CD4-positive, alpha-beta T cell treated with Interleukin-17A for 4 hours (primary cell): ENCODE data around the gene DAND5.
A peak's percentile ranks its signal among the peaks of the same experiment; 100 is the strongest.

Experiments used
- DNase-seq: peaks from one replicate; pipeline ENCODE4 v3.0.0-alpha.2; 2020; ENCODE audit warnings: mixed read lengths

Gene DAND5

GRCh38 chr19:13010992-13011652, 41.7 kb downstream of the DAND5 start:
- no peak for DNase-seq

DNA sequence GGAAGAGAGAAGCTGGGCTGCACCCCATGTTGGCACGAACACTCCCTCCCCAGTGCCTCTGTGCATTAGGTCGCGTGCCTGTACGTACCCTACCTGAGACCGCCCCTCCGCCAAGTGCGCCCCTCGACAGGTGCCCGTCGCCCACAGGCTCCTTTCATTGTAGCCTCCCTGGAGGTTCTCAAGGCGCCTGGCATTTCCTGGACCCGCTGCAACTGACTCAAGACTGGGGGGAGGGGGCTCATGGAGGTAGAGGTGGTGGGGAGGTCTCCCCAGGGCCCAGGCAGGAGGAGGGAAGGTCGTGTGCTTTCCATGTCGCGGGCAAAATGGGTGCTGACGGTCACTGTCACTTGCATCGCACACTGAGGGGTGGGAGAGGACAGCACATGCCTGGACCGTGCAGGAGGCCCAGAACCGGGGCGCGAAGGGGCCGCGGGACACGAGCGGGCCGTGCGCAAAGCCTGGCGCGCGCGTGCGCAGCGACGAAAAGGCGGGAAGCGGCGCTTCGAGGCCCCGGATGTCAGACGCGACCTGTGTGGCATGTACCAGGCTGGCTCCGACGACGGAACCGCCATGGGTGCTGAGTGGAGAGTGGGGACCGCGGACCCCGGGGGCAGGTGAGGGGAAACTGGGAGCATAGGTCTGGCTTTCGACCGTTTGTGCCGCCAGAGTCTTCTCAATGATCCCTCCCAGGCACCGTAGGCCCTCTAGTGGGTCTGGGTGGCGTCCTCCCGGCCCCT, 42.4 kb downstream of the DAND5 start:
- no peak for DNase-seq

- DNase-seq, result no peak
Observed at GRCh38 chr19:13012390-13012689, 43.0 kb downstream of the DAND5 start.

DNA sequence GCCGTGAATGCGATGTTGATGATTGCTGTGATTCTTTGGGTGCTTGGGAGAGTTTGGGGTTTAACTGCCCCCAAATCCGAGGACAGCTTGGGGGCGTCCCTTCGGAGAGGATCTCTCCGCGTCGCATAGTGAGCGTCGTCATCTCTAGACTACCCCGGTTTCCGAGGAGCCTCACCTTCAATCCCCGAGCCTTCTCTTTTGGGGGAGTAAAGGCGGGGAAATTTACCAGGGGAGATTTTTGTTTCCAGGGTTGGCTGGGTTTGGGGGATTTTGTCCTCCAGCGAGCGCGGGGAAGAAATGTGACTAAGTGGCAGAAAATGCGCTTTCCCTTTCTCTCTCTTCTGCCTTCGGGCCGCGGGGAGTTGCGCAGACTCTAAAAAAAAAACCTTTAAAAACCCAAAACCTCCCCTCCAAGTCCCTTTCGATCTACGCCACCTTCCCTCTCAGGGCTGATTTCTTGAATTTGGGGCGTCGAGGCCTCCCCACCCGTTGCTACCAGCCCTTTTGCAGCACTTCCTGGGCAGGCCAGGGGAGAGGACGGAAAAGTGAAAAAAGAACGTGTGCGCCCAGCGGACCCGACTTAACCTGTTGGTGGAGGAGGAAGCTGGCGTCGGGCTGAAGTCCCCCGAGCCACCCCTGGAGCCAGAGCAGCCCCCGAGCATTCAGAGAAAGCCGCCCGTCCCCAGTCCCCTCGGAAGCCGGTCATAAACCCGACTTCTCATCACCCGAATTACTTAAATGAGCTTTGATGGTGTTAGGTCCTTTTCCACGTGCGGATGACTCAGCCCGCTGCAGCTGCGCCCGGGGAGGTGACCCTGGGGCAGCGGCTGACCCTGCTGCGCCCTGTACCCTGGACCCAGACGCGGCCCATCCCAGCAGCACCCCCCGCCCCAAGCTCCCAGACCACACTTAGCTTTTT, 43.6 kb downstream of the DAND5 start:
- DNase-seq, result peak; percentile 33

DNA sequence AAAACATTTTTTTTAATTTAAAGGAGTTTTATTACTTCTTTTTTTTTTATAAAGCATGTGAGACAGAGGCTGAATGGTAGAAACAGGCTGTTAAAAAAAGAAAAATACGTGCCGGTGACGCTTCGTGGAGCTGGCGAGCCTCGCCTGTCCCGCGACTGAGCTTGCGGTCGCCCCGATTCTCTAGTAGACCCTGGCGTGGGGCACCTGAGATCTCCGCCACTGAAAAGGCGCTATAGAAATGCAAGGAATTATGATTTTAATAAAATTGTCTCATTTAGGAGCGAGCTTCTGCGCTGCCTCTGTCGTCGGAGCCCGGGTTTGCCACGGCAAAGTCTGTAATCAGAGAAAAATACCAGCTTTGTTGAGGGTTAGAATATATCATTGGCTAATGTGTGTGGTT, 44.3 kb downstream of the DAND5 start:
- no peak for DNase-seq

DNA sequence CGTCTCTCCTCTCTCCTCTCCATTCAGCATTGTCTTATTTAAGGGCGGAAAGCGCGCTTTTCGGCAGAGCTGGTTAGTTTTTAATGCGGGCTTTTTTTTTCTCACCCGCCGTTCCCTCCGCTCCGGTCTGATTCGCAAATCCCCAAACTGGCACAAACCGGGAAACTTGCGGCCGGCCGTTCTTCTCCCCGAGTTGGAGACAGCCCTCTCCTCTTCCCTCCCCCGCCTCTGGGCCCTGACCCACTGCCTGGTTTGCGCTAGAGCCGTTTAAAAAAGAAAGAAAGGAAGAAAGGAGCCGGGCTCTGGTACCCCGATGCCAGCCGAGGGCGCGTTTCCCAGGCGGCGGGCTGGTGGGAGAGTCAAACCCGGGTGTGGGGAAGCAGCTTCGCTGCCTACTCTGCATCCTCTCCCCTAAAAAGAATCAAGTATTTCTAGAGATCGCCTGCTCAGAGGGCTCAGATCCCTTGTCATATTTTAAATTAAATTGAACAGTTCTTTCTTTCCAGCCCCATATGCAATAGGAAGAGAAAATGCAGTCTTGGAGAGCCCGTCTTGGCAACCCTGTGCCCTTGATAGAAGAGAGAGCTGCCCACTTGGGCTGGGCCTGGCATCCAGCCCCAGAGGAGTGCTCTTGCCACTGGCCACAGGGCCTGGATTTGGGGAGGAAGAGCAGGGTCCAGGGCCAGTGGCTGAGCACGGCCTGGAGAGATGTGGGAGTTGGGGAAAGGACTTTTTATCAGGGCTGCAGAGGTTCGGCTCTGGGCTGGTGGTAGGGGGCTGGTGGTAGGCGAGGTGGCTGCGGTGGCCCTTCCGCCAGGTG, 44.9 kb downstream of the DAND5 start:
- DNase-seq, result no peak

GRCh38 chr19:13014921-13015280, 45.5 kb downstream of the DAND5 start:
- no peak for DNase-seq

DNA sequence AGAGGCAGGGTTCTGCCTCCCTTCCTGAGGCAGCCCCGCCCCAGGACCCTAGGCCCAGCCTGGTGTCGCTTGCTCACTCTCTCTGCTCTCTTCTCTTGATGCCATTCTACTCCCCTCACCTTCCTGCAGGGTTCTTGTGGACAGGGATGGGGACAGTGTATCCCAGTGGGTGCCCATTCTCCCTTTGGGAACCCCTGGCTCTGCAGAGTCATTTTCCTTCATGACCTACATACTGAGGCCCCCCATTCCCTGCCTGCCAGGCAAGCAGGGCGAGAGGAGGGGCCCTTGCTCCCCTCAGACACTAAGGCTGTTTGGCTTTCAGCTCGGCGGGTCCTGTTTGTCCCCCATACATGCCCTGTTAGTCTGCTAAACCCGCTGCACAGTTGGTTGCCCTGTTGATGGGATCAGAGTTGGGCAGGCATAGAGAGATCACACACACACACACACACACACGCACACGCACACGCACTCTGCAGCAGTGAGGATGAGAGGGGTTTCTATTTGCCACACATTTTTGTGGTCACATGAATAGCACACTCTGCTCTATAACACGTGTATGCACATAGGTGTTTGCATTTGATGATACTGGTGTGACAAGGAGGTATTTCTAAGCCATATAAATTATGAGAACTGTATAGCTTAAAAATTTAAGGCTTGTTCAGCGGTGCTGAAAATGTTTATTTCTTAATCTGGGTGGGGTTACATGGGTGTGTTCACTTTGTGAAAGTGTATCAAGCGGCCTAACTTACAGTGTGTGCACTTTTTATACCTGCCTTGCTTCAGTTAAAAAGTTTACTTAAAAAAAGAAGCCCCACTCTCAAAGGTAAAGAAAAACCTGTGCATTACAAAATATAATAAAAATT, 46.2 kb downstream of the DAND5 start:
- no peak for DNase-seq

DNA sequence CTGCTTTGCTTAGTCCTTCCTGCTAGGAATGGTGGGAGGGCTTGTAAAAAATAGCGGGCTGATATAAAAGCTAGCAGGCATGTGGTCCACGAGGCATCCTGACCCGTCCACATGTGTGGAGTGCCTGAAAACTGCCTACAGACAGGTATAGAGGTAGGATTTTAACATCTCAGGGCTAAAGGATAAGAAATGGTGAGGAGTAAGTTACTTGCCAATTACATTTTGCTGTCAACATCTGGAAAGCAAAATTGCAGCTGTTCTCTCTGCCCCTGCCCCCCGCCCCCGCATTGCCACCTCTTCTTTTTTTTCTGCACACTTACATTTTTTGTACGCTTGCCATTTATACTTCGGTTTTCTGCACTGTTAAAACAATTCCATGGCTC, 46.9 kb downstream of the DAND5 start:
- DNase-seq, result no peak

DNA sequence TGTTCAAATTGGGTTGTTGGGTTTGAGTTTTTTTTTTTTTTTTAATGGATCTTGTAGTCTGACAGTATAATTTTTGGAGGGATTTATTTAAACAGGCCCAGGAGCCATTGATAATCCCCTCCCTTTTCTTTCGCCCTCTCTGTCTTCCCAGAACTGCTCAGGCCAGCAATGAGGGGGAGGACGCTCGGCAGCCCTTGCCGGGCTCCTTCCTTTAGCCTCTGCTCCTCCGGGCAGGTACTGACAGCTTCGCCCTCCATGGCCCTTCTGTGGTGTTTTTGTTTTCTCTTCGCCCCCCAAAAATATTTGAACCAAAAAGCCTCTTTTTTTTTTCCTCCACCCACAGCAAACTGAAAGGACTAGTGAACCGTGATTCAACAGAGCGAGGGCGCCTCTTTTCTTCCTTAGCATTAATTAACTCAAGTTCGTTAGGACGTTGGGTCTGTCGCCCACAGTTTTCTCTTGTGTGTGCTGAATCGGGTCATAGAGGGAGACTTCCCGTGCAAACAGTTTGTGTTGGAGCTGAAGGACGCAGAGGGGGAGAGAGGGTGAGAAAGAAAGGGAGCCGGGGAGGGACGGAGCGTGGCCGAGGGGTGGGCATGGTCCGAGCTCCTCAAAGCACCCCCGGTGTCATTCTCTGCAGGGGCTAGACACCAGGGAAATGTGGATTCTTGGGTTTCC, 47.4 kb downstream of the DAND5 start:
- DNase-seq, result no peak

- DNase-seq, result no peak
Observed at GRCh38 chr19:13017306-13018034, 48.1 kb downstream of the DAND5 start.

GRCh38 chr19:13018035-13018914, 48.9 kb downstream of the DAND5 start:
- no peak for DNase-seq

GRCh38 chr19:13019332-13019731, 50.0 kb downstream of the DAND5 start:
- DNase-seq, result no peak

GRCh38 chr19:13020002-13020414, 50.6 kb downstream of the DAND5 start:
- DNase-seq, result no peak

- DNase-seq, result no peak
Observed at GRCh38 chr19:13022111-13022858, 52.9 kb downstream of the DAND5 start.

- no peak for DNase-seq
Observed at GRCh38 chr19:13022859-13023636, 53.7 kb downstream of the DAND5 start.

- no peak for DNase-seq
Observed at GRCh38 chr19:13023656-13024055, 54.3 kb downstream of the DAND5 start.
